ENCODE measurements around the gene TTC28.

TTC28 gene

GRCh38 chr22:27982106-27982505 lies 697.5 kb downstream of the TTC28 start:
- no peak overlapping the region for H3K27ac Mint-ChIP-seq
- H3K9me3 Mint-ChIP-seq, result no peaks in the 10 kb centered on the region
- TF ChIP-seq CTCF (IDR thresholded peaks at IDR 0.05; ENCODE audit: unreplicated experiment in 3 of 3), result no peak
- no peak overlapping the region for H3K4me3 Mint-ChIP-seq
- peaks cover 10% of the 10 kb centered on the region for H3K4me1 Mint-ChIP-seq
- no peaks in the 10 kb centered on the region for H3K27me3 Mint-ChIP-seq (ENCODE audit: low read depth)
- peaks cover 56% of the 10 kb centered on the region for H3K36me3 Mint-ChIP-seq (ENCODE audit: low read depth)

DNA sequence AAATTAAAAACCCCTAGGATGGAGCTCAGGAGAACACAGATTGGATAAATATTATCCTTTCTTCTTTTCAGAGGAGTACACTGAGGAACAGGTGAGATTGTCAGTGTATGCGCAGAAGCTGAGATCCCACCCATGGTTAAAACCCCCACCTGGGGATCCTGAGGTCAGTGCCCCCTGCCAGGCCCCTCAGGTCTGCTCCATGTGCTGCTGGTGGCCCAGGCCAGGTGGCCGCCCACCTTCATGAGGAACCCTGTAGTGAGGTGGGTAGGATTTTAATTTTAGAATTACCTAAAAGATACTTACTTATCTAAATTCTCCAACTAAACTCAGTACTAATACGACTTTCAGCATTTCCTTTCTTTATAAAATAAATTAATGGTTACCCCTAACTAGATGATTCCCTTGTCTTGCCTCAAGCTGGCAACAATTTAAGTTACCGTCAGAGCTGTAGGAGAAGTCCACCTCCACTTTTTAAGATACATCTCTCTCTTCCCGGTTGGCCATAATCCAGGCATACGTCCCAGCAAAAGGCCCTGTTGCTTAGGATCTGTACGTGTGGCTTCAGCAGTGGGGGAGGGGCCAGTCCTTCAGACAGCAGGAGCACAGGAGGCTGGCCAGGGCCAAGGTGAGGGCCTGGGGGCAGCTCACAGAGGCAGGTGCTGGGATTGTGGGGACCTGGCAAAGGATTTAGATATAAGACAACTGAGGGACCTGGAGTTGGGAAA lies 699.1 kb downstream of the TTC28 start:
- Mint-ChIP-seq H3K27me3 (ENCODE audit: low read depth) (no peaks in the 10 kb centered on the region), H3K9me3 (no peaks in the 10 kb centered on the region), H3K27ac (peak overlapping the region; percentile 7 to 47 (median 27)), H3K4me1 (peaks cover 22% of the 10 kb centered on the region), H3K36me3 (ENCODE audit: low read depth) (peaks cover 42% of the 10 kb centered on the region), H3K4me3 (no peak overlapping the region)
- TF ChIP-seq CTCF (IDR thresholded peaks at IDR 0.05; ENCODE audit: unreplicated experiment in 3 of 3), result no peak

DNA sequence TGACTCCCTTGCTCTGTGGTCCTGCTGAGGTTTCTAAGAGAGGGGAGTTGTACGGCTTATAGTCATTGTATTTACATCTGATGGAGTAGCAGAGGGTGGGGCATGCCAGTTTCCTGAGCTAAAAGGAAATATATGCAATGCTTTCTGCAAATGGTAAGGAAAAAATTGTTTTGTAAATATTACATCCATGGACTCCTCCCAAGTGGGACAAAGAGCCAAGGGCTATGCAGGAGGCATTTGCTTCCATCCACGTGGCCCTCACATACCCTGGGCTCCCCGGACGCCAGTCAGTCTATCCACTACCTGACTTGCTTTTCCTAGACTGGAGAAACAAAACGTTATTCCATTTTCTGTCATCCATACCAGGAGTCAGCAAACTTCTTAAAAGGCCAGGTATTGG lies 700.8 kb downstream of the TTC28 start:
- peaks cover 31% of the 10 kb centered on the region for H3K4me1 Mint-ChIP-seq
- no peaks in the 10 kb centered on the region for H3K9me3 Mint-ChIP-seq
- TF ChIP-seq CTCF (IDR thresholded peaks at IDR 0.05; ENCODE audit: unreplicated experiment in 3 of 3), result no peak
- no peak overlapping the region for H3K27ac Mint-ChIP-seq
- peaks cover 24% of the 10 kb centered on the region for H3K36me3 Mint-ChIP-seq (ENCODE audit: low read depth)
- H3K4me3 Mint-ChIP-seq, result no peak overlapping the region
- no peaks in the 10 kb centered on the region for H3K27me3 Mint-ChIP-seq (ENCODE audit: low read depth)

DNA sequence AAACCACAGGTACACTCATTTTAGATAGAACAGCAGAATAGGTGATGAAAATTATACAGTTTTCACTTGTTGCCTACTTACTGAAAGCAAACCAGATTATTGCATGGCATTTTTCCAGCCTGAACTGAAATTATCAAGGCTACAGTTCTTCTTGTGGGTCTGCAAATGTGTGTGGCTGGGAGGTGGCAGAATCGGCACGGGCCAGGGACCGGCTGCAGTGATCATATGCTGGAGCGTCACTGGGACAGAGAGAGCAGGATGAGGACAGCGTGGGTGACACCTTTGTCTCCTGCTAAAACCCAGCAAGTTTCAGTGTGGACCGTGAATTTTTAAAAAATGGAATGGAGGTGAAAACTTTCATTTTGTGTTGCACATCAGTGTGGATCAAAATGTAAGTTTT lies 701.3 kb downstream of the TTC28 start:
- H3K27me3 Mint-ChIP-seq (ENCODE audit: low read depth), result no peaks in the 10 kb centered on the region
- no peaks in the 10 kb centered on the region for H3K9me3 Mint-ChIP-seq
- no peak overlapping the region for H3K4me3 Mint-ChIP-seq
- peaks cover 20% of the 10 kb centered on the region for H3K36me3 Mint-ChIP-seq (ENCODE audit: low read depth)
- no peak overlapping the region for H3K27ac Mint-ChIP-seq
- H3K4me1 Mint-ChIP-seq, result peaks cover 33% of the 10 kb centered on the region
- no peak for TF ChIP-seq CTCF (IDR thresholded peaks at IDR 0.05; ENCODE audit: unreplicated experiment in 3 of 3)

DNA sequence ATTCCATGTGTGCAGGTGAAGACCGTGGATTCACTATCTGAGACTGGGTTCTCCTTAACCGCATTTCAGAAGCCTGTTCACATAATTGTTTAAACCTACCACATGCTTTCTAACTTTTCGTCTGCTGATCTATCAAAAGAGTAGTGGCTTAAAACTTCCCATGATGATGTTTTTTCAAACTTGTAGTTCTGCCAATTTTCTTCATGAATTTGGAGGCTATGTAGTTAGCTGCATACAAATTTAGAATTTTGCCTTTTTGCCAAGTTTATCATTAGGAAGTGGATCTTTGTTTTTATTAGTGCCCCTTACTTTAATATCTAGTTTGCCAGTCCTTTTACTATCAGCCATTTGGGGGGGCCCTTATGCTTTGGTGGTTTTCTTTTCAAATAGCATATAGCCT lies 703.1 kb downstream of the TTC28 start:
- peak overlapping the region; percentile 21 to 34 (median 23) for H3K27ac Mint-ChIP-seq
- peaks cover 37% of the 10 kb centered on the region for H3K4me1 Mint-ChIP-seq
- H3K27me3 Mint-ChIP-seq (ENCODE audit: low read depth), result no peaks in the 10 kb centered on the region
- TF ChIP-seq CTCF (IDR thresholded peaks at IDR 0.05; ENCODE audit: unreplicated experiment in 3 of 3), result no peak
- H3K36me3 Mint-ChIP-seq (ENCODE audit: low read depth), result peaks cover 17% of the 10 kb centered on the region
- H3K4me3 Mint-ChIP-seq, result peak overlapping the region in 2 of 3 experiments; percentile 8
- peaks cover 5% of the 10 kb centered on the region for H3K9me3 Mint-ChIP-seq

DNA sequence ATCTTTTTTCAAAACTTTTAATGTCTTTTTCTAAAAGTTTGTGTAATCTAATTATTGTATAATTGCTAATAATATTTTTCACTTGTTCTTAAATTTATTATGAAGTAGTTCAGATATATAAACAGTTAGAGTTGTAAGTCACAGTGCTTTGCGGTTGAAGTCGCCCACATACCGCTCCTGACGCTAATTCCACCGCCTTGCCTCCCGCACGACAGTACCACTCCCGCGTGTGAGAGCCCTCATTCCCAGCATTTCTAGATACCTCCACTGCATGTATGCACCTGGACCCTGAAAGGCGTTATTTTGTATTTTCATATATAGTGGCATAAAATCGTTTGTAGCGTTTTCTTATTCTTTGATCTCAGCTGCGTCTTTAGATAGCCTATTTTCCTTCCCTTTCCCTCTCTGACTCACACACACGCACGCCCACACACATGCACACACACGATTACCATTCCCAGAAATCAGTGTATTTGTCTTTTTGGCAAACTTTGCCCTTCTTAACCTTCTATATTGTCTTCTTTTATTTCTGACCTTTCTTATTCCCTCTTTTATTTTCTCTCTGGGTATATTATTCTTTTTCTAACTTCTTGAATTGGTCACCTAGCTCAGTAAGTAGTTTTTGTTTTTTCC lies 704.1 kb downstream of the TTC28 start:
- H3K27ac Mint-ChIP-seq, result peak overlapping the region in 1 of 3 experiments; percentile 21
- no peaks in the 10 kb centered on the region for H3K27me3 Mint-ChIP-seq (ENCODE audit: low read depth)
- peaks cover 33% of the 10 kb centered on the region for H3K4me1 Mint-ChIP-seq

More for the DNA sequence above, 704.1 kb downstream of the TTC28 start:
- no peak overlapping the region for H3K4me3 Mint-ChIP-seq
- no peak for TF ChIP-seq CTCF (IDR thresholded peaks at IDR 0.05; ENCODE audit: unreplicated experiment in 3 of 3)
- H3K36me3 Mint-ChIP-seq (ENCODE audit: low read depth), result peaks cover 15% of the 10 kb centered on the region
- H3K9me3 Mint-ChIP-seq, result peaks cover 8% of the 10 kb centered on the region

Data from nephron (organoid).